Aorta (tissue), 5 donors: ENCODE data around the gene HIGD1A. TPM values are rescaled to one million over a fixed set of nuclear protein-coding genes. Genes with fewer than 3 reads are reported as not detected.

Experiments
- ATAC-seq: fragments of 200-7000 bp; cut with Tn5 transposase; one replicate; pipeline ENCODE4 v1.9.1; 2022; ENCODE audit warnings: moderate library complexity; ENCODE audit not compliant: low FRiP score
- DNase-seq, 2 donors: peaks; one replicate each; pipeline ENCODE4 v3.0.0-alpha.2; 2020
- H3K27ac ChIP-seq, 2 donors: one replicate each; pipeline ENCODE4 v1.5.1; 2013; ENCODE audit warnings: low read length in 2 of 2, mild to moderate bottlenecking in 2 of 2, moderate library complexity in 2 of 2, control low read depth in 1 of 2, inconsistent platforms in 1 of 2, low read depth in 1 of 2
- H3K27me3 ChIP-seq, 2 donors: one replicate each; pipeline ENCODE4 v1.6.1; 2013; ENCODE audit warnings: control low read depth in 1 of 2, low read length in 1 of 2, mild to moderate bottlenecking in 1 of 2, moderate library complexity in 1 of 2; ENCODE audit not compliant: insufficient read depth in 2 of 2, control insufficient read depth in 1 of 2
- H3K36me3 ChIP-seq, 2 donors: one replicate each; pipeline ENCODE4 v1.6.1; 2013; ENCODE audit warnings: control low read depth in 1 of 2, low read length in 1 of 2, mild to moderate bottlenecking in 1 of 2; ENCODE audit not compliant: insufficient read depth in 2 of 2, control insufficient read depth in 1 of 2
- H3K4me1 ChIP-seq, 2 donors: one replicate each; pipeline ENCODE4 v1.6.1; 2013; ENCODE audit warnings: low read length in 2 of 2, control low read depth in 1 of 2, mild to moderate bottlenecking in 1 of 2, moderate library complexity in 1 of 2; ENCODE audit not compliant: insufficient read depth in 2 of 2, control insufficient read depth in 1 of 2
- H3K4me3 ChIP-seq, 2 donors: one replicate each; pipeline ENCODE4 v1.5.1; 2013; ENCODE audit warnings: low read length in 2 of 2, control low read depth in 1 of 2, mild to moderate bottlenecking in 1 of 2
- H3K9me3 ChIP-seq: one replicate; pipeline ENCODE4 v1.6.1; 2013; ENCODE audit warnings: mild to moderate bottlenecking, low read length; ENCODE audit not compliant: control insufficient read depth
- WGBS, 2 donors: extraction: QIAGEN DNeasy Blood & Tissue Kit; methylation state at CpG; one replicate each; pipeline ENCODE4 v1.1.7; 2013; 5-methylcytosine and 5-hydroxymethylcytosine counted together
- intact Hi-C, 2 donors: fragments of 100-400 bp; cut with DNase I; formaldehyde crosslinking; loops; one replicate each; pipeline versions ENCODE4 v1.14.2 to v1.15.0; 2022
- polyA plus RNA-seq, 2 donors: library from polyadenylated mRNA; stranded (reverse); fragments of 200-250 nt; gene quantifications; one replicate each; pipeline ENCODE4 v1.2.3, GENCODE V29; 2013
- total RNA-seq, 2 donors: library from RNA; stranded (reverse); fragmentation: NEBNext Ultra II Directional; extraction: Animal tissue kit (Norgen Biotek cat#: 25700); gene quantifications; one replicate each; pipeline ENCODE4 v1.2.1, GENCODE V29; 2021
- donor health status: healthy with polysubstance abuse.
- donor health status: Bipolar disorder and iron deficiency.
- donor health status: DM: no; HTN: no; CAD: no.
- donor health status: DM: no; HTN: no; CAD: no.
- donor health status: DM: yes; HTN: yes; CAD: no.

HIGD1A gene
- total and polyA plus RNA-seq, 4 donors: 61.4 to 337 (median 130) TPM

GRCh38 chr3:42846685-42847522 lies 42.6 kb upstream of the HIGD1A start:
- Histone ChIP-seq H3K27me3 (no peaks in the 10 kb centered on the region), H3K4me3 (no peak overlapping the region), H3K36me3 (no peaks in the 10 kb centered on the region), H3K27ac (peak overlapping the region in 1 of 2 donors; percentile 58), H3K4me1 (peaks cover 0 to 5% of the 10 kb centered on the region in 2 donors), H3K9me3 (no peaks in the 10 kb centered on the region)
- WGBS, 2 donors: 19 to 27% methylated on average over 5 of the region's 5 CpGs
- DNase-seq: peak in 1 of 2 donors; percentile 60
- no peak for ATAC-seq
- intact Hi-C loops: no loop called here

- H3K27me3 ChIP-seq: no peaks in the 10 kb centered on the region
- WGBS, 2 donors: 88 to 97% methylated on average over 4 of the region's 4 CpGs
- DNase-seq (no peak), ATAC-seq (no peak)
- no peak overlapping the region for H3K4me3 ChIP-seq
- H3K9me3 ChIP-seq: no peaks in the 10 kb centered on the region
- H3K36me3 ChIP-seq: no peaks in the 10 kb centered on the region
- intact Hi-C loops: no loop called here
- peak overlapping the region in 1 of 2 donors; percentile 31 for H3K27ac ChIP-seq
- peaks cover 0 to 5% of the 10 kb centered on the region in 2 donors for H3K4me1 ChIP-seq
These were observed 40.5 kb upstream of the HIGD1A start for GRCh38 chr3:42844815-42845214.

GRCh38 chr3:42844412-42844713 lies 40.1 kb upstream of the HIGD1A start:
- peak overlapping the region in 1 of 2 donors; percentile 58 for H3K27ac ChIP-seq
- no peaks in the 10 kb centered on the region for H3K9me3 ChIP-seq
- intact Hi-C loops: no loop called here
- H3K36me3 ChIP-seq: no peaks in the 10 kb centered on the region
- no peak overlapping the region for H3K4me3 ChIP-seq
- 58 to 100% methylated on average over 1 of the region's 1 CpG for WGBS, 2 donors
- peaks cover 0 to 5% of the 10 kb centered on the region in 2 donors for H3K4me1 ChIP-seq
- DNase-seq (no peak), ATAC-seq (no peak)
- no peaks in the 10 kb centered on the region for H3K27me3 ChIP-seq

- no peak overlapping the region for H3K4me3 ChIP-seq
- peak overlapping the region in 1 of 2 donors; percentile 58 for H3K27ac ChIP-seq
- H3K4me1 ChIP-seq: peaks cover 0 to 5% of the 10 kb centered on the region in 2 donors
- WGBS, 2 donors: 63 to 68% methylated on average over 6 of the region's 6 CpGs
- H3K36me3 ChIP-seq: no peaks in the 10 kb centered on the region
- no peaks in the 10 kb centered on the region for H3K27me3 ChIP-seq
- intact Hi-C loops: no loop called here
- no peak for DNase-seq
- no peaks in the 10 kb centered on the region for H3K9me3 ChIP-seq
- ATAC-seq: peak; percentile 67
These were observed 39.6 kb upstream of the HIGD1A start for GRCh38 chr3:42843713-42844411.

- no peak for ATAC-seq
- 71 to 75% methylated on average over 1 of the region's 1 CpG for WGBS, 2 donors
- H3K4me3 ChIP-seq: no peak overlapping the region
These were observed 37.0 kb upstream of the HIGD1A start for GRCh38 chr3:42841332-42841731.

GRCh38 chr3:42839616-42840015 lies 35.3 kb upstream of the HIGD1A start:
- Histone ChIP-seq H3K4me1 (no peaks in the 10 kb centered on the region), H3K27me3 (no peaks in the 10 kb centered on the region), H3K27ac (no peak overlapping the region), H3K4me3 (peak overlapping the region in 1 of 2 donors; percentile 40), H3K36me3 (no peaks in the 10 kb centered on the region), H3K9me3 (no peaks in the 10 kb centered on the region)
- peak; percentile 86 for ATAC-seq
- no peak for DNase-seq
- 22 to 33% methylated on average over 7 of the region's 7 CpGs for WGBS, 2 donors
- intact Hi-C loops: loop anchor here in 1 of 2 donors (5.0 kb wide), 1 partner anchor 57 kb away; no protein-coding TSS in a partner anchor

More at GRCh38 chr3:42841332-42841731, 37.0 kb upstream of the HIGD1A start:
- DNase-seq: no peak
- intact Hi-C loops: no loop called here
- Histone ChIP-seq H3K9me3 (no peaks in the 10 kb centered on the region), H3K27me3 (no peaks in the 10 kb centered on the region), H3K4me1 (peaks cover 0 to 5% of the 10 kb centered on the region in 2 donors), H3K27ac (no peak overlapping the region), H3K36me3 (no peaks in the 10 kb centered on the region)

- DNase-seq: no peak
- no peaks in the 10 kb centered on the region for H3K27me3 ChIP-seq
- no peaks in the 10 kb centered on the region for H3K4me1 ChIP-seq
- H3K9me3 ChIP-seq: no peaks in the 10 kb centered on the region
- no peak overlapping the region for H3K27ac ChIP-seq
- H3K4me3 ChIP-seq: no peak overlapping the region
- H3K36me3 ChIP-seq: no peaks in the 10 kb centered on the region
- ATAC-seq: no peak
- intact Hi-C loops: loop anchor here in 1 of 2 donors (5.0 kb wide), 1 partner anchor 56 kb away; no protein-coding TSS in a partner anchor
- whole genome bisulfite sequencing, 2 donors: 87% methylated on average over 4 of the region's 4 CpGs
These were observed 34.3 kb upstream of the HIGD1A start for GRCh38 chr3:42838571-42838970.

- ATAC-seq (no peak), DNase-seq (no peak)
- Histone ChIP-seq H3K4me3 (no peak overlapping the region), H3K9me3 (no peaks in the 10 kb centered on the region), H3K27ac (no peak overlapping the region), H3K36me3 (no peaks in the 10 kb centered on the region), H3K4me1 (no peaks in the 10 kb centered on the region), H3K27me3 (no peaks in the 10 kb centered on the region)
- 95 to 96% methylated on average over 5 of the region's 5 CpGs for WGBS, 2 donors
- intact Hi-C loops: loop anchor here in 1 of 2 donors (5.0 kb wide), 1 partner anchor 54 kb away; no protein-coding TSS in a partner anchor
These were observed 32.1 kb upstream of the HIGD1A start for GRCh38 chr3:42836150-42837123.
